KMS-11 (cell line): ENCODE results near the gene TLK2.

ENCODE experiments used
- H2AFZ ChIP-seq: fragments of 200-600 bp; sonication (generic); 2 replicates; pipeline ENCODE4 v1.6.1; 2016; ENCODE audit warnings: antibody characterized with exemption, mixed run types, low read depth
- H3K27ac ChIP-seq: fragments of 200-600 bp; sonication (generic); 2 replicates; pipeline ENCODE4 v1.6.1; 2016; ENCODE audit warnings: mild to moderate bottlenecking, mixed run types
- H3K27me3 ChIP-seq: fragments of 200-600 bp; sonication (generic); 2 replicates; pipeline ENCODE4 v1.6.1; 2017; ENCODE audit warnings: mild to moderate bottlenecking, low read depth, mixed run types, moderate library complexity; ENCODE audit not compliant: insufficient read depth
- H3K36me3 ChIP-seq: fragments of 200-600 bp; sonication (generic); 2 replicates; pipeline ENCODE4 v1.6.1; 2017; ENCODE audit warnings: mild to moderate bottlenecking, mixed run types; ENCODE audit not compliant: insufficient read depth
- H3K4me1 ChIP-seq: fragments of 200-600 bp; sonication (generic); 2 replicates; pipeline ENCODE4 v1.6.1; 2016; ENCODE audit warnings: mild to moderate bottlenecking, low read depth, mixed run types; ENCODE audit not compliant: poor library complexity, severe bottlenecking
- H3K4me2 ChIP-seq: fragments of 200-600 bp; sonication (generic); 2 replicates; pipeline ENCODE4 v1.7.0; 2016; ENCODE audit warnings: mild to moderate bottlenecking, mixed run types
- H3K4me3 ChIP-seq: fragments of 200-600 bp; sonication (generic); IDR thresholded peaks from 2 replicates; pipeline ENCODE4 v1.6.1; 2017; ENCODE audit warnings: low read depth, low read length, mixed read lengths; ENCODE audit not compliant: insufficient read depth
- H3K79me2 ChIP-seq: fragments of 200-600 bp; sonication (generic); 2 replicates; pipeline ENCODE4 v1.6.1; 2016; ENCODE audit warnings: low read depth, mixed run types; ENCODE audit not compliant: insufficient read depth
- H3K9ac ChIP-seq: fragments of 200-600 bp; sonication (generic); 2 replicates; pipeline ENCODE4 v1.6.1; 2016; ENCODE audit warnings: mild to moderate bottlenecking, mixed run types
- H4K20me1 ChIP-seq: fragments of 200-600 bp; sonication (generic); 2 replicates; pipeline ENCODE4 v1.6.1; 2016; ENCODE audit warnings: mild to moderate bottlenecking, mixed run types; ENCODE audit not compliant: insufficient read depth
- CTCF ChIP-seq: fragments of 200-600 bp; sonication (generic); conservative IDR thresholded peaks from 2 replicates; pipeline ENCODE4 v1.6.1; 2017; ENCODE audit warnings: low read depth, mild to moderate bottlenecking, antibody characterized with exemption, low read length, moderate library complexity, mixed read lengths

The TLK2 gene

GRCh38 chr17:62614142-62614541, 135.5 kb downstream of the TLK2 start:
- no peaks in the 10 kb centered on the region for H3K79me2 ChIP-seq

GRCh38 chr17:62615503-62615902, 136.9 kb downstream of the TLK2 start:
- Histone ChIP-seq H4K20me1 (no peaks in the 10 kb centered on the region), H3K4me2 (no peak overlapping the region), H3K79me2 (no peaks in the 10 kb centered on the region), H2AFZ (no peak overlapping the region), H3K36me3 (no peaks in the 10 kb centered on the region), H3K9ac (no peak overlapping the region), H3K4me3 (no peak overlapping the region), H3K4me1 (no peaks in the 10 kb centered on the region), H3K27me3 (no peaks in the 10 kb centered on the region), H3K27ac (no peak overlapping the region)
- no peak for TF ChIP-seq CTCF

More at GRCh38 chr17:62614142-62614541, 135.5 kb downstream of the TLK2 start:
- Histone ChIP-seq H3K4me2 (no peak overlapping the region), H3K4me3 (no peak overlapping the region), H3K27ac (no peak overlapping the region), H4K20me1 (no peaks in the 10 kb centered on the region), H2AFZ (no peak overlapping the region), H3K27me3 (no peaks in the 10 kb centered on the region), H3K9ac (no peak overlapping the region), H3K4me1 (no peaks in the 10 kb centered on the region), H3K36me3 (no peaks in the 10 kb centered on the region)
- TF ChIP-seq CTCF: no peak

DNA sequence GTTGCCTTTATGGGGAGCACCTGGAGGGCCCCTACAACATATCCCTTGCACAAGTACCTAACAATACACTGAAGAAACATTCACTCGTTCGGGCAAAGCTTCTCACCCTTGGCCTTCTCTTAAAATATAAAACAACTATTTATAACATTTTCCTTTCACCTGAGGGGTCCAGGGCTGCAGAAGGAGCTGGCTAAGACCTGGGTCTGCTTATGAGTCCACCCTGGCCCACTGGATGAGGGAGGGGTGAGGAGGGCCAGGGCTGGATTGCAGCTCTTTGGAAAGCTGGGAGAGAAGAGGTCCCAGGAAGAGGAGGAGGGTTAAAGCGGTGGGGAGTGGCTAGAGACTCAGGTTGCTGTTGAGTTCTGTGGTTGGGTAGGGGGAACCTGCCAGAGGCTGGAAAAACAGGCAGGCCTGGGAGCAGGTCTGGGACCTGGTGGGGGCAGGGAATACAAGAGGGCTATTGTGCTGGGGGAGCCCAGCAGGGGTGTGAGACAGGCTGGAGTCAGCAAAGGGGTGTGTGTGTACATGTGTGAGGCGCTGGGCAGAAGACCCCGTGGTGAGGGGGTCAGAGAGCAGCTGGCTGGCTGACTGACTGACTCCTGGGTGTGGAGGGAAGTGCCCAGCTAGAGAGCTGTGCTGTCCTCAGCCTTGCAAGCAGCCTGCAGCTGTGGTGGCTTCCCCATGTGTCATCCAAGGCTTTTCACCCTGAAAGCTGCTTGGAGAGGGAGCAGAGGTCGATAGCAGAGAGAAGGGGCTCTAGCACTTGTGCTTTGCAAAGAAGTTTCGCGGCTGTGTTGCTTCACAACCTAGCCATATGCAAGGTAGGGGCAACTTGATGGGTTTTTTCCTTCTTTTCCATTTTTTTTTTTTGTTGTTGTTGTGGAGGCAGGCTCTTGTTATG, 138.6 kb downstream of the TLK2 start:
- TF ChIP-seq CTCF: no peak

GRCh38 chr17:62617894-62618472, 139.4 kb downstream of the TLK2 start:
- Histone ChIP-seq H3K36me3 (no peaks in the 10 kb centered on the region), H3K4me2 (no peak overlapping the region), H3K4me3 (no peak overlapping the region), H3K79me2 (no peaks in the 10 kb centered on the region), H3K27ac (no peak overlapping the region), H4K20me1 (no peaks in the 10 kb centered on the region), H3K27me3 (no peaks in the 10 kb centered on the region), H3K4me1 (no peaks in the 10 kb centered on the region), H2AFZ (no peak overlapping the region), H3K9ac (no peak overlapping the region)
- TF ChIP-seq CTCF: no peak

More for the DNA sequence above, 138.6 kb downstream of the TLK2 start:
- H3K4me1 ChIP-seq: no peaks in the 10 kb centered on the region
- no peak overlapping the region for H3K4me2 ChIP-seq
- H4K20me1 ChIP-seq: no peaks in the 10 kb centered on the region
- H3K79me2 ChIP-seq: no peaks in the 10 kb centered on the region
- no peaks in the 10 kb centered on the region for H3K27me3 ChIP-seq
- H3K9ac ChIP-seq: no peak overlapping the region
- no peaks in the 10 kb centered on the region for H3K36me3 ChIP-seq
- H3K4me3 ChIP-seq: no peak overlapping the region
- no peak overlapping the region for H3K27ac ChIP-seq
- H2AFZ ChIP-seq: no peak overlapping the region
